Medulla oblongata (tissue), 1 donor: ENCODE data around the gene TNFRSF18.
"Not testable (repeated sequence)": the region's sequence is repeated elsewhere in the genome, so short reads cannot be mapped to it uniquely, and the experiment has no call there.

ENCODE experiments used
- DNase-seq: peaks from one replicate; pipeline ENCODE4 v3.0.0-alpha.2; 2015; ENCODE audit errors: extremely low spot score

TNFRSF18 gene, protein sequence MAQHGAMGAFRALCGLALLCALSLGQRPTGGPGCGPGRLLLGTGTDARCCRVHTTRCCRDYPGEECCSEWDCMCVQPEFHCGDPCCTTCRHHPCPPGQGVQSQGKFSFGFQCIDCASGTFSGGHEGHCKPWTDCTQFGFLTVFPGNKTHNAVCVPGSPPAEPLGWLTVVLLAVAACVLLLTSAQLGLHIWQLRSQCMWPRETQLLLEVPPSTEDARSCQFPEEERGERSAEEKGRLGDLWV

DNA sequence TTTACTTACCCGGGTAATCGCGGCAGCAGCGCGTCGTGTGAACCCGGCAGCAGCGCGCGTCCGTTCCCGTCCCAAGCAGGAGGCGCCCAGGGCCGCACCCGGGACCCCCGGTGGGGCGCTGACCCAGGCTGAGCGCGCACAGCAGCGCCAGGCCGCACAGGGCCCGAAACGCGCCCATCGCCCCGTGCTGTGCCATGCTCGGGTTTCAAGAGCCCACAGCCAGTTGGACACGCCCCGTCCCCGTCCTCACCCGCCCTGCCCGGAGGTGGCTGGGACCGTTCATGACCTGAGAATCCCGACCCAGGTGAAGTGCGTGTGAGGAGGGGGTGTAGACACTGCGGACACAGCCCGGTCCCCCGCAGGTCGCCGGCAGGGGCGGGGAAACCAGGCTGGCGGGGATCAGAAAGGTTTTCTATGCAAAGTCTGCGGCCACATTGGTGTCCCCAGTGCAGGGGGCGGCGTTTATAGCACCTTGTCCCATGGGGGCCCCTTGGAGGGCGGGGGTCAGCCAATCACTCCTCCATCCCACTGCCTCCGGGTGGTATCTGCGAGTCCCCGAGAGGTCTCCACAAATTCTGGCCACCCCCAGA is at the start of gene TNFRSF18:
TNFRSF18 (minus strand) TSS at position 217 of the 590 bp plus-strand sequence; CDS start at position 196, 21 bp downstream.
- no peak for DNase-seq

DNA sequence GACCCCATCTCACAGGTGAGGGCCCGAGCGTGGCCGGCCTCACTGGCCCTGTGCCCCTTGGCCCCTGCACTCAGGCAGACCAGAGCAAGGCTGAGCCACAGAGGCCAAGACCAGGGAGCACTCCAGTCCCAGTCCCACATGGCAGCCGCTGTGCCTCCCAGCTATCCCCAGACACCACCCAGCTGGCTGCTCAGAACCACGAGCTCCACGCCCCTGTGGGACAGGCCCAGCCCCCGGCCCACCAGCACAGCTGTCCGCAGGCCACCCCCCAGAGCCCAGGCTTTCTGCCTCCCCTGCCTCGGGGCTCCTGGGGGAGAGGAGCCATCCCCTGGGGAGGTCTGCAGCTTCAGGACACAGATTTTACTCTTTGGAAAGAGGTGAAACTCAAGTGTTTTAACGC is 49.2 kb upstream of the TNFRSF18 start:
- DNase-seq = no peak

DNA sequence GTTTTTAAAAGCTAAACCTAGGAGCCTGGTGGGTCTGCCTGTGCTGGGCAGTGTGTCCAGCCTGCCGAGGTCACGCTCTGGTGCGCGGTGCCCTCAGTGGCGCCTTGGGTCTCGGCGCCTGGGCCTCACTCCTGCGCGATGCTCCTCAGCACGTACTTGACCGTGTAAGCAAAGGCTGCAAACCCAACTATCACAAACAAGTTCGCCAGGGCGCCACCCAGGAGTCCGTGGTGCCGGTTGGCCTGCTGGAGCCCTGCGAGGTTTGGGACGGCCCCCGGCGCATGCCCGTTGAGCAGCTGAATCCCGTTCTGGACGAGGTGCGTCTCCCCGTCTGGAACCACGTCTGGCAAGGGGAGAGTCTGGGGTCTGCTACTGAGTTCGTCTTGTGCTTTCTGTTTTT is 48.7 kb upstream of the TNFRSF18 start:
- DNase-seq = no peak

DNA sequence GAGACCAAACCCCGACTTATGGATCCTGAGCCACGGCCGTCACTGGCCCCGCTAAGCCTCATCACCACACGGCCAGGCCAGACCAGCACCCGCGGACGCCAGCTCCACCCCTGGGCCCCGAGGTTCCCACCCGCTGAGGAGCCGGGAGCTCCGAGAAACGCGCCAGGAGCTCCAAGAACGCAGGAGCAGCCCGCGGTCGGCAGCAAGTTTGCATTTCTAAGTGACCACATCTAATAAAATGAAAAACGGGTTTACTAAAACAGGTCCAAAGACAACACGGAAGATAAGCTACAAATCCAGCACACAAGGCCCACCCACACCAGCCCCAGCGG is 48.2 kb upstream of the TNFRSF18 start:
- no peak for DNase-seq

DNA sequence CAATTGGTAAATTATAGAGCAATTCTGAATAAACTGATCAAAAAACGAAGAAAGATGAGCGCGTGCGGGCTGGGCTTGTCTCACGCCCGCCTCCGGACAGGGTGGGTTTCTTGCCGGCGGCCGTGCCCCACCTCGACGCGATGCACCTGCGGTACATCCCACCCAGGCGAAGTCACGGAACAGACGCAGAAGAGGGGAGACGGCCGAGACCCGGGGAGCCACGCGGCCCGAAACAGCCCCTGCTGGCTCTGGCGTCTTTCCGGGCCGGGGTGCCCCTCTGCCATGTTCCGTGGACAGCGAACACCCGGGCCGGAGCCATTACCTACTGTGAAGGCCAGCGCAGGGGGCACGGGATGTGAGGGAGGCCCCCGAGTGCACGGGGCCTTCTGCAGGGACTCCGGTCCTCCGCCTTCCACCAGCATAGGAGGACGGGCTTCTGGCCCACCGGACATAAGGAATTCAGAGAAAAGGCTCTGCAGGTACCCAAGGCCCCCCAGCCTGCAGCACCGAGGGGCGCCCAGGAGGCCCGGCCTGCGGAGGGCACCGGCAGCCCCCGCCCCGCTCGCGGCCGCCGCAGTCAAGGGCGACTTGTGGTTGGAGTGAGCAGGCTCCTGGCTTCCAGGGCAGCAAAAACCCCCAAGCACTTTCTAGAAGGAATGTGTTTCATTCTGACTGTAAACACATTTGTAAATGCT is 47.7 kb upstream of the TNFRSF18 start:
- DNase-seq = no peak

DNA sequence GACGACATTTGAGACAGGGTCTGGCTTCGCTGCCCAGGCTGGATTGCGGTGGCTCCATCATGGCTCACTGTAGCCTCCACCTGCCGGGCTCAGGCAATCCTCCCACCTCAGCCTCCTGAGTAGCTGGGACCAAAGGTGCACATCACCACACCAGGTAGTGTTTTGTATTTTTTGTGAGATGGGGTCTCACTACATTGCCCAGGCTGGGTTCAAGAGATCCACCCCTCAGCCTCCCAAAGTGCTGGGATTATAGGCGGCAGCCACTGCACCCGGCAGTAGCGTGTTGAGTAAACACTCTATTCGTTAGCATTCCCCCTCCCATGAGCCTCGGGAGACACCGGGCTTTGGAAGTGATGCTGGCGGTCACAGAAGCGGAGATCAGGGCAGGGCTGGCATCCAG is 46.9 kb upstream of the TNFRSF18 start:
- no peak for DNase-seq

DNA sequence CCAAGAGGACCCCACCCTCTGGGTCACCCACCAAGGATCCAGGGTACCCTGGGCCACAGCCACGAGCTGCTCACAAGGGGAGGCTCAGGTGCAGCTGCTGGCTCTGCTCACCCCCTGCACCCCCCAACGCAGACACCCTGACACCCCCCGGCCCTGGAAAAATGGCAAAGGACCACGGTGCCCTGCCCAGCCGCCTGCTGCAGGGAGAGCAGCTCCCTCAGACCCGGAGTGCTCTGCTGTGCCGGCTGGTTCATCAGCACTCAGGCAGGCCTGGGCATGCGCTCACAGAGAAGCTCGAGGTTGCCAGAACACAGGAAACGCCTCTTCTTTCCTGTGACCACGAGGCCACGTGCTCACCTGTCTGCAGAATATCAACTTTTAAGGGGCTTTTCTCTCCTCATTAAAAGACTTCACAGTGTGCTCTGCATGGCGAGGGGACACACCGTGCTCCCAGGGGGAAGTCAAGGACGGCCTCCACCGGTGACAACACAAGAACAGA is 44.4 kb upstream of the TNFRSF18 start:
- no peak for DNase-seq

DNA sequence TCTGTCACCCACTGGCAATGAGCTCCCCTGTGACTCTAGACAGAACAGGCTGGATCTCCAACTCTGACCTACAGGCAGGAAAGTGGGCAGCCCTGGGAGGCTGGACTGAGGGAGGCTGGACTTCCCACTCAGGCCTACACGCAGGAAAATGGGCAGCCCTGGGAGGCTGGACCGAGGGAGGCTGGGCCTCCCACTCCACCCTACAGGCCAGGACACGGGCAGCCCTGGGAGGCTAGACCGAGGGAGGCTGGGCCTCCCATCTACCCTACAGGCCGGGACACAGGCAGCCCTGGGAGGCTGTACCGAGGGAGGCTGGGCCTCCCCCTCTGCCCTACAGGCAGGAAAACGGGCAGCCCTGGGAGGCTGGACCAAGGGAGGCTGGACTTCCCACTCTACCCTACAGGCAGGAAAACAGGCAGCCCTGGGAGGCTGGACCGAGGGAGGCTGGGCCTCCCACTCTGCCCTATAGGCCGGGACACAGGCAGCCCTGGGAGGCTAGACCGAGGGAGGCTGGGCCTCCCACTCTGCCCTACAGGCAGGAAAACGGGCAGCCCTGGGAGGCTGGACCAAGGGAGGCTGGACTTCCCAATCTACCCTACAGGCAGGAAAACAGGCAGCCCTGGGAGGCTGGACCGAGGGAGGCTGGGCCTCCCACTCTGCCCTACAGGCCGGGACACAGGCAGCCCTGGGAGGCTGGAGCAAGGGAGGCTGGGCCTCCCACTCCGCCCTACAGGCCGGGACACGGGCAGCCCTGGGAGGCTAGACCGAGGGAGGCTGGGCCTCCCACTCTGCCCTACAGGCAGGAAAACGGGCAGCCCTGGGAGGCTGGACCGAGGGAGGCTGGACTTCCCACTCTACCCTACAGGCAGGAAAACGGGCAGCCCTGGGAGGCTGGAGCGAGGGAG is 41.9 kb upstream of the TNFRSF18 start:
- DNase-seq = not testable (repeated sequence)

DNA sequence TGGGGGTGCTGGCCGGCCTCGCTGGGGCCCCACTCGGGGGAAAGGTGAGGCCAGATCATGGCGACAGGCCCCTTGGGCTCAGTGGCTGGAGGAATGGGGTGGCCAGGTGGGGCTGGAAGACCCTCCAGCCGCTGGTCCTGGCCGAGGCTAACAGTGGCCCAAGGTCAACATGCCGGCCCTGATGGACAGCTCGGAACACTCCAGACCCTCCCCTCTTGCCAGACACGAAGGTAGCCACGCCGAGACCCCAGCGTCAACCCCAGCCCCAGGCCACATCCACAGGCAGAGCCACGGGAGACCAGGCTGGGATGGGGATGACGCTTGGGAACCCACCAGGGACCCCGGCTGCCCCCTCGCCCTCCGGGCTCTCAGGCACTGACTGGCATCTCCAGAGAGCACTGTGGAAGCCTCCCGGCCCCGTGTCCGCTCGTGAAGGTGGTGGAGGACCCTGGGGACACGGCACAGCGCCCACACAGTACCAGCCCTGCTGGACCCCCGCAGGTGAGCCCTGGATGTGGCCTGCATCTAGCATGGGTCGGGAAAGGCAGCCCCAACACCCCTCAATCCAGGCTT is 41.0 kb upstream of the TNFRSF18 start:
- no peak for DNase-seq

DNA sequence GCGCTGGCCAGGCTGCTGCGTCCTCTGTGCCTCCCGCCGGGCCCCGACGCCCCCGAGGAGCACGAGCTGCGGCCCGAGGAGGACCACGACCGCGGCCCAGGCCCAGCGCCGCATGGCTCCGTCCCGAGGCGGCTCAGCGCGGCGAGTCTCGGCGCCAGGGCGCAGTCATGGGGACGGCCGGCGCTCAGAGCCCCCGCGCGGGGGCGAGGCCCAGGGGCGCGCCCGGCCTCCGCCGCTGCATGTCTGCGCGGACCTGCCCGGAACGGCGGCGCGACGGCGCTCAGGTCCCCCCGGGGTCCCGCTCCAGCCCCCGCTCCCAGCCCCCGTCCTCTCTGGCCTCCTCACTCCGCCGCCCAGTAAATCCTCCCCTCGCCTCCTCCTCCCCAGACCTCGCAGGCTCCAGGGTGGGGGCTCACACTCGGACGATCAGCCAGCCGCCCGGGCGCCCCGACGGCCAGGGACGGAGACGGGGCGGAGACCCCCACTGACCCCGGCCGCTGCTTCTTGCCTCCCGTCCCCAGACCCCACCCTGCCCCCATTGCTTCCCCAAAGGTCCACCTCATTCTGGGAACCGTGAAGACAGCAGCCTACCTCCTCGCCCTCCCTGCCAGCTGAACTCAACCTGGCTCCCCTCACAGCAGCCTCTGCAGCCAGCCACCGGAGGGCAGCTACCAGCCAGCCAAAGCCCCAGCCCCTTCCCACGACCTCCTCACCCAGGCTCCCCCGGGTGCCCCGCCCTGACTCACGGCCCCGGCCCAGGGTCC is 40.4 kb upstream of the TNFRSF18 start, which contains the start of gene C1QTNF12:
C1QTNF12 (minus strand) TSS at position 146 of the 764 bp plus-strand sequence; CDS start at position 114, 32 bp downstream.
- no peak for DNase-seq

DNA sequence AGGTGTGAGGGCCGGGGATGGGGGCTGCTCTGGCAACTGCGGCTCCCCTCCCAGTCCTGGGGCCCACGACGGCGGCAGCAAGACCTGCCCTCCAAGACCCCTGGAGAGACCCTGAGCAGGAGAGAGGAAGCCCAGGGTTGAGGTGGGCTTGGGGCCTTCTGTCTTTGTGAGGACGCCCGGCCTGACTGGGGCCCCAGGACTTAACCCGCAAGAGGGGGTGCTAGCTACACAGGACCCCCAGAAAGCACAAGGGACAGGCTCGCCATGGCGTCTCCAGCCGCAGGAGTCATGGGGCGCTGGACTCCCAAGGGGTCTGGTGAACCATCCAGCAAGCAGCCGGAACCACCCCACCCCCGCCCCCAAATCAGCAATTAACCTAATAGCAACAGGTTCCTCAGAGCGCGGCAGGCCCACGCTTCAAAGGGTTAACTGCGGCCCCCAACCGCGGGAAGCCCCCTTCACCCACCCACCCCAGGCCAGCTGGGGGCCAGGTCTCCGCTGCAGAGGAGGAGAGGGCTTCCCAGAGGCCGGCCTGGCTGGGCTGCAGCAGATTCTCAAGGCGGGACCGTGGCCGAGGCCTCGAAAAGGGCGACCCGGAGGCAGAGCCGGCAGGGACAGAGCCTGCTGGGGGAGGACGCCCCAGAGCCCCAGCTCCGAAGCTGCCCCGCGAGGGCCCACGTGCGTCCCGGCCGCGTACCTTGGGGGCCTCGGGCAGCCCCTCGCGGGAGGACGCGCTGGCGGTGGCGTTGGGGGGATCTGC is 39.6 kb upstream of the TNFRSF18 start:
- DNase-seq = no peak

DNA sequence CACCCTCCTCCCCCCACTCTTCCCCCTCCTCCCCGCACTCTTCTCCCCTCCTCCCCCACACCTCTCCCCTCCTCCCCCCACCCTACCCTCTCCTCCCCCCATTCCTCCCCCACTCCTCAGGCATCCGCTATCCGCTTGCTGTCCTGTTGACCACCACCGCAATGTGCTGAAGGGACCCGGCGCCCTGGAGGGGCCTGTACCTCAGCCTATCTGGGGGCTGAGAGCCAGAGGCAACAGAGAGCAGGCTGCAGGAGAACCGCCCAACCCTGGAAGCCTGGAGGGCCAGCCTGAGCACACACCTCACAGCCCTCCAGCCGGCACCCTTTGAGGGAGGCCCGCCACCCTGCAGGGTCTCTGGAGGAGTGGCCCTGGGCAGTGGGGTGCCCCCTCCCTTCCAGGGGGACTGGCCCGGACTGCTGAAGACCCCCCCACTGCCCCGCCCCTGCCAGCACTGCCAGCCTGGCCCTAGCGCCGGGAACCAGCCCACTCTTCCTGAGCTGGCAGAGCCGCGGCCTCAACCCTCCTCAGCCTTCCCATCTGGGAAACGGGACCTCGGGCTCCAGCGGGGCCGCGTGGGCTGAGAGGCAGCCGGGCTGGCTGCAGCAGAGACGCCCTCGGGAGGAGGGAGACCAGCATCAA is 38.9 kb upstream of the TNFRSF18 start:
- no peak for DNase-seq

DNA sequence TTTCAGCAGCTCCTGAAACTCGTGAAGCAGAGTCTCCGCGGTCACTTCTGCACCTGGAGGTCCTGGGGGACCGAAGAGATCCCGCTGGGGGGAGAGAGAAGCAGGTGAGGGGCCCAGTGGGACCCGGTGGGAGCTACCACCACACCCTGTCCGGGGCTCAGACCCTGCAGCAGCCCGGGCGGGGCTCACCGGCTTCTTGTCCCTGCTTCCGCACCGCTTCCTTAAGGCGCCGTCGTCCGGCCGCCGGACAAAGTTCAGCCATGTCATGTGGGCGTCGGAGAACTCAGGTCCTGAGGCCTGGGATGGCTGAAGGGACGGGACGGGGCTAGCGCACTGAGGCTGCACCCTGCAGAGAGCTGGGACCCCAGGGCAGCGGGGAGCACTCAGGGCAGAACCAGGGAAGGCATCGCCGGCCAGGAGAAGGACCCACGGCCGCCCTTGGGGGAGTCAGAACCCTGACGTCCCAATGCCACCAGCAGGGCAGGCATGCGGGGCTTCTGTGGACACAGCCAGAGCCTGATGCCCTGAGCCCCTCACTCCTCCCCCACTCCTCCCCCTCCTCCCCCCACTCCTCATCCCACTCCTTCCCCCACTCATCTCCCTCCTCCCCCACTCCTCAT is 37.9 kb upstream of the TNFRSF18 start:
- DNase-seq = no peak

DNA sequence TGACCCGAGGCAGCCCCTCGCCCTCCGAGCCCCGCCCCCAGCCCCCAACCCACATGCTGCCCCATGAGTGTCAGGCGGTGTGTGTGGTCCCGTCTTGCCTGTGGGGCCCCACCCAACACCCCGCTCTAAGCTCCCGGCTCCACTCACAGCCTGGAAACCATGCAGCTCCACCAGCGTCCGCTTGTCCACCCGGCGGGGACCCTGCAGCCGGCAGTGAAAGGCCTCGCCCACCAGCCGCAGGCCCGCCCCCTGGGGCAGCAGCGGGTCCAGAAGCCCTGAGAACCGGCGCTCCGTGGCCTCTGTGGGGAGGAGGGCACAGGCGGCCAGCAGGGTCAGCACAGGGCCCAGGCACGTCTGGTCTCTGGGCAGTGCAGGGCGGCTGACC is 37.4 kb upstream of the TNFRSF18 start:
- DNase-seq = no peak

DNA sequence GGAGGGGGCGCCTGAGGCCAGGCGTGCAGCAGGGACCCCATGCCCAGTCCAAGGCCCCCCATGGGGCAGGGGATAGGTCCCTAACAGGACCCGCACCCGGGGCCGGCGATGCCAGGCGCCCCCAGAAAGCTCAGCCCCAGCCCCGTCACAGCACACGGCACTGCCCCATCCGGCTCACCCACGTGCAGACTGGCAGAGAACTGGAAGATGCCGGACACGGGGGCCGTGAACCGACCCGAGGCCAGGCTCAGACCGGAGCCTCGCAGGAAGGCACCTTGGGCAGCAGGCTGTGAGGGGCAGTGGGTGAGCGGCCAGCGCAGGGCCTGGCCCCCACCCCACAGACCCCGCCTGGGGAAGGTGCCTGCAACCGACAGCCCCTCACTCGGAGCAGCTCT is 36.9 kb upstream of the TNFRSF18 start:
- no peak for DNase-seq

DNA sequence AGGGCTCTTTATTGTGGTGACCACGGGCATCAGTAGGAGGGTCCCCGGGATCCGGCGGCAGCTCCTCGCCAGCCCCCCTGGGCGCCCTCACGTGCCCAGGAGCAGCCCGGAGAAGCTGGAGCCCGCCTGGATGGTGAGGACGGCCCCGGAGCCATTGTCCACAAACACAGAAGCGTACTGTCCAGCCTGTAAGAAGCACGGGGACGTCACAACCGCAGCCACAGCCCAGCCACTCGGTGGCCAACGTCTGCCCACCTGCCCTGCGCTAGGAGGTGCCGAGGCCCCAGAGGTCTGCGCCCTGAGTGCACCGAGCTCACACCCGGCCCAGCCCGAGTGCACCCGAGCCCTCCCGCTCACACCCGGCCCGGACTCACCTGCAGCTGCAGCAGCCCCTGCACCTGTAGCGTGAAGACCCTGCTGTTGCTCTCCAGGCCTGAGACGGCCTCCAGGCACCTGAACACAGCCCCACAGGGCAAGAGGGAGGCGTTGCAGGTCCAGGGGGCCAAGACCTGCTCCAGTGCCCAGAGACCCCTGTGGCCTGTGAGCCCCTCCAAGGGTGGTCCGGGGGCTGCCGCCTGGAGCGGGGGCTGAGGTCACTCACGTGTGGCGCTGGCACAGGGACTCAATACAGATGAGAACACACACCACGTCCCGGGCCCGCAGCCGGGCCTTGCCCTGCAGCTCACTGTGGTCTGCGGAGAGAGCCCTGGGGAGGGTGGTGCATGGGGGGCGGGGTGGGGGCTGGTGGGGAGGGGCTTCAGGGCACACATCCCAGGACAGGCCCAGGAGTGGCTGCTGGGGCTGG is 36.3 kb upstream of the TNFRSF18 start:
- no peak for DNase-seq

DNA sequence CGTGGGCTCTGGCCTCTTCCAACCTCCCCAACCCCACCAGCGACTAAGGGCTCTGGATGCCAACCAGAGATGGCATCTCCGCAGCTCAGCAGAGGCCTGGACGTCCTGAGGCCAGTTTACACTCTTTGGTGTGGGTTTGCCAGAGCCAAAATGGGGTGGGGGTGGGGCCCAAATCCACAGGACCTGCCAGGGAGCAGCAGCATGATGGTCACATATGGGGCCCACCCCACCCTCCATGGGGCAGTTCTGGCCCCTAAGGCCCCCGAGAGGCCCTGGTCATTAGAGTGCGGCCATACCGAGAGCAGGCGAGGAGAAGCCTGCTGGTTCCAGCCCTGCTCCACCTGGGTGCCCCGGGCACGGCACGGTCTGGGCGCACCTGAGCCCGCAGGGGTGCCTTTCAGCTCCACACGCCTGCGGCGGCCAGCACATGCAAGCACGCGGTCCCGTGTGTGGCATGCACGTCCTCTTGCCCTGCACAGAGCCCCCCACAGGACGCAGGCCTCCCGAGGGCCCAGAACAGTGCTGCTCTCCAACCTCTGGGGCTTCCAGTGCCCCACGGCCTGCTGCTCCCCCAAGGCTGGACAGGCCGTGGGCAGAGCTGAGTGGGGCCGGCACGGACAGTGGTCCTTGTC is 35.3 kb upstream of the TNFRSF18 start:
- no peak for DNase-seq
